HG02678 (cell line): ENCODE results near the gene REP15.
"Not testable (repeated sequence)": the region's sequence is repeated elsewhere in the genome, so short reads cannot be mapped to it uniquely, and the experiment has no call there.

Experiments
- ATAC-seq: cut with Tn5 transposase; IDR thresholded peaks from one replicate; pipeline ENCODE4 v1.9.1; 2021; ENCODE audit warnings: mild to moderate bottlenecking, moderate library complexity; ENCODE audit not compliant: unreplicated experiment

Gene REP15

DNA sequence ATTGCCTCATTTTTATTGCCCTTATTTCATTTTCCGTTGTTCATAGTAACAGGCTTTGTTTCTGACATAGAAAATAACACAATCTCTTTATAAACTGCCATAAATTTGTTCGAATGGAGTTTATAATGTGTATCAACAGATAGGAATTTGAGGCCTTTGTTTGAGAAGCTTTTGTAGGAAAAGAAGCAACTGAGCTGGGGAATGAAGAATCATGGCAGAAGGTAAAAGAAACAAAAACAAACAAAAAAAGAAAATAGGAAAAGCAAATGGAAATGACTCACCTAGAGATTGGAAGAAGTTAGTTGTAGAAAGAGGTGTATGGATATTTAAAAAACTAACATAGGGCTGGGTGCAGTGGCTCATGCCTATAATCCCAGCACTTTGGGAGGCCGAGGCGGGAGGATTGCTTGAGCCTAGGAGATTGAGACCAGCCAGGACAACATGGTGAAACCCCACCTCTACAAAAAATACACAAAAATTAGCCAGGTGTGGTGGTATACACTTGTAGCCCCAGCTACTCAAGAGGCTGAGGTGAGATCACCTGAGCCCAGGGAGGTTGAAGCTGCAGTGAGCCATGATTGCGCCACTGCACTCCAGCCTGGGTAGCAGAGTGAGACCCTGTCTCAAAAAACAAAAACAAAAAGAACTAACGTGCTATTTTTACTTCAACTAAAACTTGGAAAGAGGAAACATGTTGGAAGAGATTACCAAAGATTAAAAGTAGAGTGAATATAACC is 523 bp upstream of the REP15 start:
- no peak for ATAC-seq

DNA sequence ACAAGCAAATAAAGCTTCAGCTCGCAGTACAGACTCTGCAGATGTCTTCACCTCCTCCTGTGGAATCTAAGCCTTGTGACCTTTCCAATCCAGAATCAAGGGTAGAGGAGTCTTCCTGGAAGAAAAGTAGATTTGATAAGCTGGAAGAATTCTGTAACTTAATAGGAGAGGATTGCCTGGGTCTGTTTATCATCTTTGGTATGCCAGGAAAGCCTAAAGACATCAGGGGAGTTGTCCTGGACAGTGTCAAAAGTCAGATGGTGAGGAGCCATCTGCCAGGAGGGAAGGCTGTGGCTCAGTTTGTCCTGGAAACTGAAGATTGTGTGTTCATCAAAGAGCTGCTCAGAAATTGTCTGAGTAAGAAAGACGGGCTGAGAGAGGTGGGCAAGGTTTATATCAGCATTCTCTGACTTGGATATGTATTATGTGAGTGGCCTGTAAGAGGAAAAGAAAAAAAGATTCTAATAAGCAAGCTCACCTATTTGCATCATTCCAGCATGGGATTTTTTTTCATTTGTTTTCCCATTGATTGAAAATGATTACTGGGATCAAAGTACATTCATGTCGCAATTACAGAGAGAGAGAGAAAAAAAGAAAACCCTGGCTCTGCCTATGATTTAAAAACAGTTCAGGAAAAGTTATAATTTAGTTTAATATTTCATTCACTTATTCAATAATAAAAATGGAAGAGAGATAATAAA is 767 bp downstream of the REP15 start:
- no peak for ATAC-seq

DNA sequence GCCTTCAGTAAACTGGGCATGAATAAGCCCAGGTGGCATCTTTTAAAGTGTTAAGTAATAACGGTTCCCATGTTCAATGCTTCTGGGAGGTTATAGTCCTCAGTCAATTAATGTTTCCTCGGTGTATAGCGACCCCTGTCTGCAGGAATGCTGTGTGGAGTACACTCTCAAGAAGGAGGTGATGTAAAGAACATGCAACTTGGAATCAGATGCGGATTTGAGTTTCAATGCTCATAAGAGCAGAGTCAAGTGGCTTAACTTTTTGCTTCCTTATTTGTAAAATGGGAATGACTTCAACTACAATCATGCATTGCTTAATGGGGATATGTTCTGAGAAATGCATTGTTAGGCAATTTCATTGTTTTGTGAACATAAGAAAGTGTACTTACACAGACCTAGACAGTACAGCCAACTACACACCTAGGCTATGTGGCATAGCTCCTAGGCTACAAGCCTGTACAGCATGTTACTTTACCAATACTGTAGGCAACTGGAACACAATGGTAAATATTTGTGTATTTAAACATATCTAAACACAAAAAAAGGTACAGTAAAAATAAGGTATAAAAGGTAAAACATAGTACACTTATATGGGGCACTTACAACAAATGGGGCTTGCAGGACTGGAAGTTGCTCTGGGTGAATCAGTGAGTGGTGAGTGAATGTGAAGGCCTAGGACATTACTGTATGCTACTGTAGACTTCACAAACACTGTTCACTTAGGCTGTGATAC is 7.6 kb downstream of the REP15 start:
- peak; percentile 89 for ATAC-seq

DNA sequence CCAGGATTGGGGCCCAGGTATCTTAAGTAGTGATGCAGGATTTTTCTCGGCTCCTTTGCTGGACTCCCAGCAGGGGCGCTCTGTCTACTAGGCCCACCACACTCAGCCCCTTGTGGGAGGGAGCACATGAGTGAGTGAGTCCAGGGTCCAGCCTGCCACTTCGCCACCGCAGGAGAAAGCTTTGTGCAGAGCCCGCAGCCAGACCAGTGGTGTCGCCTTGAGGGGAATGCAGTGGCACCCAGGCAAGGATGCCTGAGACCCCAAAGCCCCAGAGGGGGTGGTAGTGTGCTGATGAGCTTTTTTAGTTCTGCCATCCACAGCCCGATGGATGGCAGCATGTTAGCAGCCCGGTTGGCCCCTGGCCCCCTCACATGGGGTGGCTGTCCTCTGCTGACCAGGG is 9.0 kb downstream of the REP15 start:
- no peak for ATAC-seq

DNA sequence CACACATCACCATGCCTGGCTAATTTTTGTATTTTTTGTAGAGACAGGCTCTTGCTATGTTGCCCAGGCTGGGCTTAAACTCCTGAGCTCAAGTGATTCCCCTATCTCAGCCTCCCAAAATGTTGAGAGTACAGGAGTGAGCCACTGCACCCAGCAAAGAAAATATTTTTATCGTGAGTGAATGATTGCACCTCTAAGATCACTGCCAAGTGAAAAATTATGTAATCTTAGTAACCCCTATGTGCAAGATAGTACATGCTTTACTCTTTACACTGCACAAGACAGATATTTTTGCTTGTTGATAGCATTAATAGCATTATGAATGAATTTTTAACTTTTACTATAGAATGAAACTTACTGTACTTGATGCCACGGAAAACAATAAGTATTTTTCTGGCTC is 11.0 kb downstream of the REP15 start:
- no peak for ATAC-seq

DNA sequence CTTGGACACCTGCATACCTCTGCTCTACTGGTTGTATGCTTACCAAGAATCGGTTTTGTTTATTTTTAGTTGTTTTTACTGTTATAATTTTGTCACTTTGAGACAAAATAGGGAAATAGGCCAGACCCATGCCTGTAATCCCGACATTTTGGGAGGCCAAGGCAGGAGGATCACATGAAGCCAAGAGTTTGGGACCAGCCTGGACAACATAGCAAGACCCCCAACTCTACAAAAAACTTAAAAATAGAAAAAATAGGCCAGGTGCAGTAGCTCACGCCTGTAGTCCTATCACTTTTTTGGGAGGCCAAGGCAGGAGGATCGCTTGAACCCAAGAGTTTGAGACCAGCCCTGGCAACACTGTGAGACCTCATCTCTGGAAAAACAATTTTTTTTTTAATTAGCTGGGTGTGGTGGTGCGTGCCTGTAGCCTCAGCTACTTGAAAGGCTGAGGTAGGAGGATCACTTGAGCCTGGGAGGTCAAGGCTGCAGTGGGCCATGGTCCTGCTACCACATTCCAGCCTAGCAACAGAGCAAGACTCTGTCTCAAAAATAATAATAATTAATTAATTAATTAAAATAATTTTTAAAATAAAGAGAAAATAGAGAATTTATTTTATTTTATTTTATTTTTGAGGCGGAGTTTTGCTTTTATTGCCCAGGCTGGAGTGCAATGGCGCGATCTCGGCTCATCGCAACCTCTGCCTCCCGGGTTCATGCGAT is 13.1 kb downstream of the REP15 start:
- no peak for ATAC-seq

DNA sequence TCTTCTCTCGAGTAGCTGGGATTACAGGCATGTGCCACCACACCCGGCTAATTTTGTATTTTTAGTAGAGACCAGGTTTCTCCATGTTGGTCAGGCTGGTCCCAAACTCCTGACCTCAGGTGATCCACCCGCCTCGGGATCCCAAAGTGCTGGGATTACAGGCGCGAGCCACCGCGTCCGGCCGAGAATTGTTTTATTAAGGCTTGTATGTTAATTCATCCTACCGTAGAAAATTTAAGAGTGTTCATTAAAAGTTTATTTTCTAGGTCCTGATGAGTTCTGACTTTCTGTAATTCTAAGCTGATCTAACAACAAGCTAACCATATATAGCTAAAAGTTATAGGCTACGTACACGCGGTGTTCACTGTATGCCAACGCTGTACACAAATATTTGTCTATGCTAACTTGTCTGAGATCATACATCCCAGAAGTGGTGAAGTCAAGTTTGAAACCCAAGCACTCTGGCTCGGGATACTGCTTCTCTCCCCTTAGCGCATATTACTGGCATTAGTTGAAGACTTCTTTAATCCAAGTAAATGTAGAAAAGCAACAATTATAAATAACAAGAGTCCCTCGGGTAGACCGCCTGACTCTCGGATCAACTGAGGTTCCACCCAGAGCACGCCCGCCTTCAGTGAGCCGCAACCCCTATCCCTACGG is 13.8 kb downstream of the REP15 start:
- ATAC-seq = peak; percentile 44

DNA sequence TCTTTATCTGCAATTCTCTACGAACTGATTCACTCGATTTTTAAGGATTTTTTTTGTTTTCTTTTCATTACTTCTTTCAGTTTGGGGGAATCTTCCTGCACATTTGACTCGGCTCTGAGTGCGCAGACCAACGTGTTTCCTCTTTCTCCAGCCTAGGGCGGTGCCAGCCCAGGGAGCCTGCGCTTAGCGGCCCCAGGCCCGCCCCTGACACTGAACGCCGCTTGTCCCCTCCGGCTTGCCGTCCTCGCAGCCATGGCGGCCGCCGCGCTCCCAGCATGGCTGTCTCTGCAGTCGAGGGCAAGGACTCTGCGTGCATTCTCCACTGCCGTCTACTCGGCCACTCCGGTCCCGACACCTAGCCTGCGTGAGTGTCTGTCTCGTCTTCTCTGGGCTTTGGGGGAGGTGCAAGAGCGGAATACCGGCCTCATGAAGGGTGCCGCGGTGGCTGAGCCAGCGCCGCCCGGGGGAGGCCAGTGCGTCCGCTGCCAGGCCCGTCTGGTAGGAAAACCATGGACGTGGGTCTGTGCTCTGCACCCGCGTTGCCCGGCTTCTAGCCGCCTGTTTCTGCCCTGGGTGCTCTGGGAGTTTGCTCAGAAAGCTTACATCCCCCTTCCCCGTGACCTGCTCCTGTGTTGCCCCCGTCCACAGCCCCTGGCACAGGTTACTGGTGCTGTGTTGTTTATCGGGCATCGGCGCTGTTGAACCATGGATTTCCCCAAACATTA is 14.5 kb downstream of the REP15 start, which contains the start of gene MRPS35:
TSS of gene MRPS35 (plus strand) at position 241 of the 725 bp plus-strand sequence. CDS start at position 253, 12 bp downstream.
- ATAC-seq = peak; percentile 96

DNA sequence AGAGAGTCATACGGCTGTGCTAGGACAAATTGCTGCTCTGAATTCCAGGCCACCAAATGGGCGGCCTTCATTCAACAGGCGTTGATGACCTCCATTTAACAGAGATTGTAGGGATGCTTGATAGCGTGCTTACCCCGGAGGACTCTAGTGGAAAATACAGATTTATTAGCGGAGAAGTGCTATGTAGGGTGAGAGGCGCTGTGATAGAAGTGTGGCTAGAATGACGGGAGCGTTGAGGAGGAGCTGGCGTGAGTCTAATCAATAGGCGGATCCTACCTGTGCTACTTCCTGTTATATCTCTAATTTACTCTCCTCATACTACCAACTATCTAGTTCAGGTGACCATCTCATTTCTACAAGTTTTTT is 15.1 kb downstream of the REP15 start:
- no peak for ATAC-seq

DNA sequence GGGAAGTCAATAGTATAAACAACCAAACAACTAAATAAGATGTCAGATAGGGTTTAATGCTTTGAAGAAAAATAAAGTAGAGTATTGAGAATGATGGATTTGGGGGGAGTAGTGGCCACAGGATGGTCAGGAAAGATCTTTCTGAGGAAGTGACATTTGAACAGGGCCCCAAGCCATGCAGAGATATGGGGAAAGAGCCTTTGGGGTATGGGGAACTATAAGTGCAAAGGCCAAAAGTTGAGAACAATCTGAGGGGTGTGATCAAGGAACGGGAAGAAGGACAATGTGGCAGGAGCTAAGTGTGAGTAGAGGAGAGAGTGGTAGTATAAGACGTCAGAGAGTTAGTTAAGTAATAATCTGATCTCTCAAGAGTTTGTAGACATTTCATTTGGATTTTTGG is 15.7 kb downstream of the REP15 start:
- ATAC-seq = no peak

DNA sequence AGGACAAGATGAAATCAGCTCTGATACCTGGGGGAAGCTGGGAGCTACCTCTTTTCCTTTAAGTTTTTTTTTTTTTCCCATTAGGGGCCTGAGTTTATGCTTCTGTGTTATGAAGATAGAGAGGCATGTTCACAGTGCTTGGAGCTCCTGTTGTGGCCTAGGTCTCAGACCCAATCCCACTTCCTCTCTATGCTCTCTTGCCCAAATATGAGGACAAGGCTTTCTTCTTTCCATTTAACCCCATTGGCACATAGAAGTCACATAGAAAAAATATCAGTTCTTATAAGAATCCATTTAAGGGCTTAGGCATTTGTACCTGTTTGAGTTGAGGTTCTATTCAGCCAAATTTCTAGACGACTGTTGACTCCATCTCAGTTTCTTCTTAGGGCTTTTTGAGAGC is 27.0 kb downstream of the REP15 start:
- ATAC-seq = no peak

DNA sequence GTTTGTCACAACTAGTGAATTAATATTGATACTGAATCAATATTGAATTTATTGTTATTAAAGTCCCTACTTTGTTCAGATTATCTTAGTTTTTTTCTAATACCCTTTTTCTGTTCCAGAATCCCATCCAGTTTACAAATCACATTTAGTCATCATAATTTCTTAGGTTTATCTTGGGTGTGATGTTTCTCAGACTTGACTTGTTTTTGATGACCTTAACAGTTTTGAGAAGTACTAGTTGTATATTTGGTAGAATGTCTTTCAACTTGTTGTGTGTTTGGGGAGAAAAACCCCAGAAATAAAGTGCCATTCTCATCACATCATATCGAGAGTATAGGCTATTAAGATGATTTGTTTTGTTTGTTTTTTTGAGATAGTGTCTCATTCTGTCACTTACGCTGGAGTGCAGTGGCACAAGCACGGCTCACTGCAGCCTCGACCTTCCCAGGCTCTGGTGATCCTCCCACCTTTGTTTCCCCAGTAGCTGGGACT is 33.9 kb downstream of the REP15 start:
- ATAC-seq = no peak

DNA sequence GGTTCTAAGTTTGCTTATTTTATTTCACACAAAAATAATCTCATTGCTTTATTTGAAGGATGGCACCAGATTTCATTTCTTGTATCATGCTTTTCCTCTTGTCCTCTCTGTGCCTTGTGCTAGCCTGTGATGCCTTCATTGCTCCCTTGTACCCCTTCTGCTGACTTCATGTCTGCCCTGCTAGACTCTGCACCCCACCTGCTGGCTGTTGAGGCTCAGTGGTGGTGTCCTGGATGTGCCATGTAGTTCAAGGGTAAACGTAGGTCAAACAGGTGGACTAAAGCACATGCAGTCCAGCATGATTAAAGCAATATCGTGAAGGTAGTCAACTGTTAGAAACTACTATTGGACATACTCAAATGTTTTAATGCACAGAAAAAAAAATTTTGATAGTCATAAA is 36.0 kb downstream of the REP15 start:
- ATAC-seq = no peak

DNA sequence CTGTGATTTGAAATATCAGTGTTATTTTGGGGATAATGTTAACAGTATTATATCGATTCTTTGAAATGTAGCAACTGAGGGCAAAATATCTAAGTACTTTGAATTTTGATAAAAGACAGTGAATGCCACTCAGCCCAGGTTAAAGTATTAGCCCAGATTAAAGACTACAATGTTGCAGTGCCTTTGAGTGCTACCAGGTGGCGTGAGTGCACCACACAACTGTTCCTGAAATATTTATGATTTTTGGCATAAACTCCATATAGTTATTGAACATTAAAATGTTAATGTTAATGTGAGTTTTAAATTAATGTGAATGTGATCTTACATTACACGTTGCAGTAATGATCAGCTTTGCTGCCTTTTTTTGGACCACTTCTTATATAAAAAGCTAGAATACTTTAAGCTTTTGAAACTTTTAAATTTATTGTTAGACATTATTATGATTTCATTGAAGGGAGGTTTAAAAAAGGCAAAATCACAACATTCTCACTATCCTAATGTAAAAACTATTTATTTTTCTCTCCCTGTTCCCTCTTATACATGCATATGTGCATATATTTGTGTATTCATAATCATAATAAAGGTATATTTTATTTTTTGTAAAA is 36.9 kb downstream of the REP15 start:
- ATAC-seq = peak; percentile 60

DNA sequence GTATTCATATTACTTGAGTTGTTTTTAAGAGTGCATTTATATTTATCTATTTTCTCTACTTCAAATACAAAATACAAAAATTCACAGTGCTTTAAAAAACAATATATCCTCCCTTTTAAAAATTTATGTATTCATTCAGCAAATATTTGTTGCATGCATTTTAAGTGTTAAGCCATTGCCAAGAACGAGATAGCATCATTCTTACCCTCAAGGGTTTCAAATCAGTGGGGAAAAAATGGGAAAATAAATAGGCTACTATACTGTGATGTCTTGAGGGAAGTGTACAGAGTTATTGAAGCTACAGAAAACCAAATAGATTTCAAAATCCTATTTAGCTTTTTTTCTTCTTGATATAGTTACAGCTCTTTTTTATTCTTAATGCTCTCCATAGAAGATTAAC is 37.5 kb downstream of the REP15 start:
- no peak for ATAC-seq

DNA sequence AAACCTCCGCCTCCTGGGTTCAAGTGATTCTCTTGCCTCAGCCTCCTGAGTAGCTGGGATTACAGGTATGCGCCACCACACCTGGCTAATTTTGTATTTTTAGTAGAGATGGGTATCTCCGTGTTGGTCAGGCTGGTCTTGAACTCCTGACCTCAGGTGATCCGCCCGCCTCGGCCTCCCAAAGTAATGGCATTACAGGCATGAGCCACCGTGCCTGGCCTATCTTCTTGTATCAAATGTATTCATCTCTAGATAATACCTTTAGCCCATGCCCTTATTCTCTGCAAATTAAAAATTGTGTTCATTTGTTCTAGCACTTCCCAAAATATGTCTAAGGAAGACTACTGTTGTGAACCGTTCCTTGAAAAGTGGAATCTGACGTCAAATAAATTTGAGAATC is 38.1 kb downstream of the REP15 start:
- ATAC-seq = not testable (repeated sequence)

DNA sequence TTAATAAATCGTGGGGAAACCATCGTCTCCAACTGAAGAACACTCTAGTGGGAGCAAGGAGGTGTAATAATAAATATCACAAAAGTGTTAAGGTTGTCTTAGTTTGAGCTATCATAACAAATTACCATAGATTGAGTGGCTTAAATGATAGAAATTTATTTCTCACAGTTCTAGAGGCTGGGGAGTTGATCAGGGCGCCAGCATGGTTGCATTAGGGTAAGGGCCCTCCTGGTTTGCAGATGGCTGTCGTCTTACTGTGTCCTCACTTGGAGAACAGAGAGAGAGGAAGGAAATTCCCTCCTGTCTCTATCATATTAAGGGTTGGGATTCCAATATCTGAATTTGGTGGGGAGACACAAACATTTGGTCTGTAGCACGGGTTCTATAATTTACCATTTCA is 47.4 kb downstream of the REP15 start:
- no peak for ATAC-seq

DNA sequence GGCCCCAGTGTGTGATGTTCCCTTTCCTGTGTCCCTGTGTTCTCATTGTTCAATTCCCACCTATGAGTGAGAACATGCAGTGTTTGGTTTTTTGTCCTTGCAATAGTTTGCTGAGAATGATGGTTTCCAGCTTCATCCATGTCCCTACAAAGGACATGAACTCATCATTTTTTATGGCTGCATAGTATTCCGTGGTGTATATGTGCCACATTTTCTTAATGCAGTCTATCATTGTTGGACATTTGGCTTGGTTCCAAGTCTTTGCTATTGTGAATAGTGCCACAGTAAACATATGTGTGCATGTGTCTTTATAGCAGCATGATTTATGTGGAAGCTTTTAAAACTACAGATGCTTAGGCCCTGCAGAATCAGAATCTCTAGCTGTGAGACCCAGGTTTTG is 49.5 kb downstream of the REP15 start:
- ATAC-seq = not testable (repeated sequence)
